ENCODE data around the gene RPS6KA2.

The RPS6KA2 gene

GRCh38 chr6:166514196-166514595 lies 112.9 kb downstream of the RPS6KA2 start:
- no peak for TF ChIP-seq CTCF (IDR thresholded peaks at IDR 0.05; ENCODE audit: low read depth, low read length)
- DNase-seq (ENCODE audit: low read depth in 2 of 2), result no peak
- H3K4me3 ChIP-seq (replicated peaks in 1 of 2; ENCODE audit: low read depth in 2 of 2, low read length in 2 of 2), result no peak overlapping the region

DNA sequence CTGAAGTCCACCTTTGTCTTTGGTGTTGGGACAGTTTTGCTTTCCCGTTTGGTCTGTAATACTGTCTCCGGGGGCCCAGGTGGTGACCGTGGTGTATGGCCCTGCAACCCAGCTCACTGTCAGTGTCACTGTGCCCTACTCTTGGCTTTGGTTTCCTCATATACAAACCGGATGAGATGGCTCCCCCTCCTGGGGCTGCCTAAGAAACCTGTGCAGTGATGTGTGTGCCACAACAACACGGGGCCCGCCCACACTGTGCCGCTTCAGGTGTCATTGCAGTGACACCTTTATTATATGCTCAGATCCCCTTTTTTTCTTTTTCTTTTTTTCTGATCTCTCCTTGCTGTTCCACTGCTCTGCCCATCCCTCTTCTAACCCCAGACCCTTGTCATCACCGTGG lies 114.5 kb downstream of the RPS6KA2 start:
- DNase-seq (ENCODE audit: low read depth in 2 of 2), result no peak
- no peak overlapping the region for H3K4me3 ChIP-seq (replicated peaks in 1 of 2; ENCODE audit: low read depth in 2 of 2, low read length in 2 of 2)
- no peak for TF ChIP-seq CTCF (IDR thresholded peaks at IDR 0.05; ENCODE audit: low read depth, low read length)

- no peak for DNase-seq (ENCODE audit: low read depth in 2 of 2)
- no peak for TF ChIP-seq CTCF (IDR thresholded peaks at IDR 0.05; ENCODE audit: low read depth, low read length)
- no peak overlapping the region for H3K4me3 ChIP-seq (replicated peaks in 1 of 2; ENCODE audit: low read depth in 2 of 2, low read length in 2 of 2)
Observed at GRCh38 chr6:166511316-166511715, 115.7 kb downstream of the RPS6KA2 start.

DNA sequence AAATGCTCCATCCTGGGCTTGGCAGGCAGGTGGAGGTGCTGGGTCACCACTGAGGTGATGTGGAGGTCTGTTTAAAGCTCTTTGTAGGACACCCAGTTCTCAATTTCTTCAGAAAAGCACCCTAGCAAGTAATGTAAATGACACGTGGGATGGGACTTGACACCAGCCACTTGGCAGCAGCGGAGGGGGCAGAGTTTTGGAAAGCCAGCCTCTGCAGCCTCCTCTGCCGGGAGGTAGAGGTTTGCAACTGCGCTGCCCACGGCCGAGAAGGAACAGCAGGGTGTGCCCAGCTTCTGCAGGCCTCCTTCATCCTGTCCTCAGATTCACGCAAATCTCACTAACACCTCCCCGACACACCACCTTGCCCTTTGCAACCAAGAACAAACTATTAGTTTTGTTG lies 117.9 kb downstream of the RPS6KA2 start:
- no peak for TF ChIP-seq CTCF (IDR thresholded peaks at IDR 0.05; ENCODE audit: low read depth, low read length)
- H3K4me3 ChIP-seq (replicated peaks in 1 of 2; ENCODE audit: low read depth in 2 of 2, low read length in 2 of 2), result no peak overlapping the region
- no peak for DNase-seq (ENCODE audit: low read depth in 2 of 2)

GRCh38 chr6:166508726-166509125 lies 118.3 kb downstream of the RPS6KA2 start:
- no peak for TF ChIP-seq CTCF (IDR thresholded peaks at IDR 0.05; ENCODE audit: low read depth, low read length)
- H3K4me3 ChIP-seq (replicated peaks in 1 of 2; ENCODE audit: low read depth in 2 of 2, low read length in 2 of 2), result no peak overlapping the region
- DNase-seq (ENCODE audit: low read depth in 2 of 2), result no peak

DNA sequence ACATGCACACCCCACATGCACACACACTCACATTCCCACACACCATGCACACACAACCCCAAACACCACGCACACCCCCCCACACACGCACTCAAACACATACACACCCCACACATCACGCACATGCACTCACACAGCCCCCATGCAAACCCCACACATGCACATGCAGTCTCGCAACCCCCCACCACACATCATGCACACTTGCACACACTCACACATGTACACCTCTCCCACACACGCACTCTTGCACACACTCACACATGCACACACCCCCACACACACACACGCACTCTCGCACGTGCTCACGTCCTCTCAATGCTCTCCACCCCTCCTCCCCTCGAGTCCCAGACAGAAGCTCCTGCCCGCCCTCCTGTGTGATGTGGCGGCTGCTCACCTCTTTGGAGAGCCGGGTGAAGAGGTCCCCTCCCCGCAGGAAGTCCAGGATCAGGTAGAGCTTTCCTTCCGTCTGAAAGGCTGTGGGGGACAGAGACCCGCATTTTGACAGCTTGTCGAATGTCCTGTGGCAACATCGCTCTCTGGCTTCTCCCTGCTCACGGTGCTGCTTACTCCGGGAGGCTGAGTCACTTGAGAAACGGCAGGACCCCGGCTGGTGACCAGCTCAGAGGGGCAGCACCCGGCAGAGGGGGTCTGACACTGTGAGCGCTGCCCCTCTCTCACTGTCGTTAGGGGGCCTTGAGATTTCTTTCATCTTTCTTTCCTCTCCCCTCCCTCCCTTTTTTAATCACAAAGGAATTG lies 119.1 kb downstream of the RPS6KA2 start:
- no peak for TF ChIP-seq CTCF (IDR thresholded peaks at IDR 0.05; ENCODE audit: low read depth, low read length)
- no peak overlapping the region for H3K4me3 ChIP-seq (replicated peaks in 1 of 2; ENCODE audit: low read depth in 2 of 2, low read length in 2 of 2)
- DNase-seq (ENCODE audit: low read depth in 2 of 2), result no peak

DNA sequence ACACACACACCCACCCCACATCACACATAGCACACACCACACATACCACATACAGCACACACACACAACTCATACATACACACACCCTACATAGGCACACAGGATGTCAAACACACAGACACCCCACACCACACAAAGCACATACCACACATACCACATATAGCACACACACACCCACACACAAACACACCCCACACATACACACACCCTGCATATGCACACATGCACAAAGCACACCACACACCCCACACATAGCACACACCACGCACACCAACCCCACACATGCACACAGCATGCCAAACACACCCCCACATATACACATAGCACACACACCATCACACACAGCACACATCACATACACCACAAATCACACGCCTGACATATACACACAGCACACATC lies 119.7 kb downstream of the RPS6KA2 start:
- H3K4me3 ChIP-seq (replicated peaks in 1 of 2; ENCODE audit: low read depth in 2 of 2, low read length in 2 of 2), result no peak overlapping the region
- DNase-seq (ENCODE audit: low read depth in 2 of 2), result no peak
- TF ChIP-seq CTCF (IDR thresholded peaks at IDR 0.05; ENCODE audit: low read depth, low read length), result no peak
